ENCODE measurements around the gene KLF16.

The KLF16 gene

DNA sequence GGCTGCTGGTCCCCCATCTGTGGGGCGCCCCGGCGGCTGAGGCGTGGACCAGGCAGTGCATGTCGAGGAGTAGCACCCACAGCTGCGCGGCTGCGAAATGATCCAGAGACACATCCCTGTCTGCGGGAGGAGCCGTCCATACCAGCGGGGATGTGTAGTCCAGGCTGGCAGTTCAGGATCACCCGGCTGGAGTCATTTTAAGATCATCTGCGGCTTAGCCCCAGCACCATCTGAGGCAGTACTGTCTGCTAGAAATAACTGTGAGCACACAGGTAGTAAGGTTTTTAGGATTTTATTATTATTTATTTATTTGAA, 44.9 kb upstream of the KLF16 start:
- no peak overlapping the region for H3K4me3 ChIP-seq (ENCODE audit: low read depth, low read length)
- DNase-seq (ENCODE audit: low read depth) = no peak
- TF ChIP-seq, protein P1, sequence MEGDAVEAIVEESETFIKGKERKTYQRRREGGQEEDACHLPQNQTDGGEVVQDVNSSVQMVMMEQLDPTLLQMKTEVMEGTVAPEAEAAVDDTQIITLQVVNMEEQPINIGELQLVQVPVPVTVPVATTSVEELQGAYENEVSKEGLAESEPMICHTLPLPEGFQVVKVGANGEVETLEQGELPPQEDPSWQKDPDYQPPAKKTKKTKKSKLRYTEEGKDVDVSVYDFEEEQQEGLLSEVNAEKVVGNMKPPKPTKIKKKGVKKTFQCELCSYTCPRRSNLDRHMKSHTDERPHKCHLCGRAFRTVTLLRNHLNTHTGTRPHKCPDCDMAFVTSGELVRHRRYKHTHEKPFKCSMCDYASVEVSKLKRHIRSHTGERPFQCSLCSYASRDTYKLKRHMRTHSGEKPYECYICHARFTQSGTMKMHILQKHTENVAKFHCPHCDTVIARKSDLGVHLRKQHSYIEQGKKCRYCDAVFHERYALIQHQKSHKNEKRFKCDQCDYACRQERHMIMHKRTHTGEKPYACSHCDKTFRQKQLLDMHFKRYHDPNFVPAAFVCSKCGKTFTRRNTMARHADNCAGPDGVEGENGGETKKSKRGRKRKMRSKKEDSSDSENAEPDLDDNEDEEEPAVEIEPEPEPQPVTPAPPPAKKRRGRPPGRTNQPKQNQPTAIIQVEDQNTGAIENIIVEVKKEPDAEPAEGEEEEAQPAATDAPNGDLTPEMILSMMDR (IDR thresholded peaks at IDR 0.05; ENCODE audit: low read depth, low read length, missing control alignments) = no peak
- in situ Hi-C loops (cut with HindIII; ENCODE audit: low sequenced_read_pairs) = no loop called here

DNA sequence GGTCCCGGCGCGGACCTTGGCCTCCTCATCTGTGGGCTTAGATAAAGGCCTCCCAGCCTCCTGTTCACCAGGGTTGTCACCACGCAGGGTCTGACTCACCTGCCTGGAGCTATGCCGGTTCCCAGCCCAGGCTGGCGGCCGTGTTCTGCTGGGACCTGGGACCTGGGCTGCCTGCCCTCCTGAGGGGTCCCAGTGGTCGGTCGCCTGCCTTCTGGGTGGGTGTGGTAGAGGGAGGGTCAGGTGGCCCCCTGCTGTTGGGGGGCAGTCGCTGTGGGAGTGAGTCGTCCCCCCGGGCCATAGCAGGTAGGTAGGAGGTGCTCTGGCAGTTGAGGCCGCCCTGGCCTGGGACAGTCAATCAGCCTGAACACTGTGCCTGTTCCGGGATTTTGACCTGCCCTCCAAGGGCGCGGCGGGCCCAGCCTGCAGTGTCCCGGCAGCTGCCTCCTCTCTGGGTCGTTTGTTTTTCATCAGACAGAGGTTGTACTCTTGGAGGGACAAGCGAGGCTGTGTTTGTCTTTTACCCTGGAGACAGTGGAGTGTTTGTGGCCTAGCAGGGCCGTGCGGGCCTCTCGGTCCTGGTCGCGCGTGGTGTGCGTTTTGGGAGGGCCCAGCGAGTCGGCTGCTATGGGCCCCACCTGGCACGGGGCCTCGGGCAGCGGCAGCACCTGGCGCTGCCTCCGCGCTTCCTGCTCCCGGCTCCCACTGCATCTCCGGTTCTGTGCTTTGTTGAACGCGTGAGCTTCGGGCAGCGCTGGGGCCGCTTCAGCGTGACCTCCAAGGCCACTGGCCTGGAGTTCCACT, 44.4 kb upstream of the KLF16 start:
- H3K4me3 ChIP-seq (ENCODE audit: low read depth, low read length) = no peak overlapping the region
- DNase-seq (ENCODE audit: low read depth) = no peak
- TF ChIP-seq, protein P1 (IDR thresholded peaks at IDR 0.05; ENCODE audit: low read depth, low read length, missing control alignments) = no peak
- in situ Hi-C loops (cut with HindIII; ENCODE audit: low sequenced_read_pairs) = no loop called here

DNA sequence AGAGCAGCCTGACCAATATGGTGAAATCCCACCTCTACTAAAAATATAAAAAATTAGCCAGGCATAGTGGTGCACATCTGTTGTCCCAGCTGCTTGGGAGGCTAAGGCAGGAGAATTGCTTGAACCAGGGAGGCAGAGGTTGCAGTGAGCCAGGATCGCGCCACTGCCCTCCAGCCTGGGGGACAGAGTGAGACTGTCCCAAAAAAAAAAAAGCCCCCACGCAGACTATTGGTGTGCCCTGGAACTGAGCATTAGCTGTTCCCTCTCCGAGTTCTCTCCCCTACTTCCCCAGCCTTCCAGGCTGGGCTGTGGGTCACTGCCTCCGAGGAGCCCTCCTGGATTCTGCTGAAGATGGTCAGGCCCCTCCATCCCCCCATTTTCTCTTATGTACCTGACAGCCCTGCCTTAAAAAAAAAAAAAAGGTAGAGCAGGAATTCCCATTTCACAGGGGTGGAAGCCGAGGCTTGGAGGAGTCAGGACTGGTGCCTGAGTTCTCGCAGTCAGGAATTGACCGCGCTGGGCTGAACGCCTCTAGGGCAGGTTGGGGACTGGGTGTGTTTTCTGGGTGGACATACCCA, 43.7 kb upstream of the KLF16 start:
- in situ Hi-C loops (cut with HindIII; ENCODE audit: low sequenced_read_pairs) = no loop called here
- TF ChIP-seq, protein P1 (IDR thresholded peaks at IDR 0.05; ENCODE audit: low read depth, low read length, missing control alignments) = no peak

DNA sequence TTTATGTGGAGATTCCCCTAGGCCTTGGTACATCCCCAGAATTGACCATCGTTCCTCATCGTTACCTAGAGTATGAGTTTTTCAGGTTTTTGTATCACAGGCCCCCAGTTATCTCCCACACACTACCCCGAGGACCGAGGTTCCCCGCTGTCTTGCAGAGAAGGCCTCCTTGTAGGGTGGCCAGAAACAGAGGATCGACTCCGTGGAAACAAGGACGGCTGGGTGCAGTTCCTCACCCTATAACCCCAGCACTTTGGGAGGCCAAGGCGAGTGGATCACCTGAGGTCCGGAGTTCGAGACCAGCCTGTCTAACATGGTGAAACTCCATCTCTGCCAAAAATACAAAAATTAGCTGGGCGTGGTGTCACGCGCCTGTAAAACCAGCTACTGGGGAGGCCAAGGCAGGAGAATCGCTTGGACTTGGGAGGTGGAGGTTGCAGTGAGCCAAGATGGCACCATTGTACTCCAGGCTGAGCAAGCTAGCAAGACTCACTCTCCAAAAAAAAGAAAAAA, 42.5 kb upstream of the KLF16 start:
- H3K4me3 ChIP-seq (ENCODE audit: low read depth, low read length) = peak overlapping the region; percentile 61
- TF ChIP-seq, protein P1 (IDR thresholded peaks at IDR 0.05; ENCODE audit: low read depth, low read length, missing control alignments) = no peak
- in situ Hi-C loops (cut with HindIII; ENCODE audit: low sequenced_read_pairs) = no loop called here
- DNase-seq (ENCODE audit: low read depth) = no peak

More for the DNA sequence above, 43.7 kb upstream of the KLF16 start:
- no peak overlapping the region for H3K4me3 ChIP-seq (ENCODE audit: low read depth, low read length)
- no peak for DNase-seq (ENCODE audit: low read depth)

DNA sequence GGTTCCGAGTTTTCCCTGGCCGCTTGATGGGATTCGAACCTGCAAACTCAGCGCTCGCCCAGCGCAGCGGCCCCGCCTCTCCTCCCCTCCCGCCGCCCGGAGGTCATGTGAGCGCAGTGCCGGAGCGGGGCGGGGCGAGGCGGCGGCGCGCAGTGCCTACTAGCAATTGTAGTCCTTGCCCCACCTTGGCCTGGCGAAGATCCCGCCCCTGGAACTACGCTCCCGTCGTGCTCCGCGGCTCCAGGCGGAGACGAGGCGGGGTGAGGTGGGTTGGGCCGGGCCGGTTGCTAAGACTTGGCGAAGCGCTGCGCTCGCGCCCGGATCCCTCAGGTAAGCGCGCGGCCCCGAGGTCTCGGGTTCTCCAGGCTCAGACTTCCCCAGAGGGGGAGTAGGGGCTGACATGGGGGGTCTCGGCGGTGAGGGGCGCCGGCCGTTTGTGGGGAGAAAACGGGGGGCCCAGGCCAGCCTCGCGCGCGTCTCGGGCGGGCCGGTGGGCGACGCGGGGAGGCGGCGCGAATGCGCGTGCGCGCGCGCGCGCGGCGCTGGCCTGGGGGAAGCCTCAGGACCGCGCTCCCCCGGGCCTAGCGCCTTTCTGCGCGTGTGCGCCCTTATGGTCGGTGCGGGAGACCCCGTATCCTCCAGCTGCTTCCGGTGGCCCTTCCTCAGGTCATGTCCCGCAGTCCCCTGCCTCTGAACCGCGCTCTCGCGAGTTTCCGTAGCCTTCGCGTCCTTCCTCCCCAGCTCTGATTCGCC, 41.9 kb upstream of the KLF16 start, which contains the start of the genes ADAT3 and SCAMP4:
ADAT3 (plus strand) TSS at position 290 of the 753 bp plus-strand sequence. CDS start 6,649 bp downstream, outside the sequence.
SCAMP4 (plus strand) TSS at position 290 of the 753 bp plus-strand sequence. CDS start 9,621 bp downstream, outside the sequence.
- in situ Hi-C loops (cut with HindIII; ENCODE audit: low sequenced_read_pairs) = no loop called here
- peak; percentile 97 for DNase-seq (ENCODE audit: low read depth)
- H3K4me3 ChIP-seq (ENCODE audit: low read depth, low read length) = peak within 1 kb of the TSS; percentile 61
- TF ChIP-seq, protein P1 (IDR thresholded peaks at IDR 0.05; ENCODE audit: low read depth, low read length, missing control alignments) = no peak

DNA sequence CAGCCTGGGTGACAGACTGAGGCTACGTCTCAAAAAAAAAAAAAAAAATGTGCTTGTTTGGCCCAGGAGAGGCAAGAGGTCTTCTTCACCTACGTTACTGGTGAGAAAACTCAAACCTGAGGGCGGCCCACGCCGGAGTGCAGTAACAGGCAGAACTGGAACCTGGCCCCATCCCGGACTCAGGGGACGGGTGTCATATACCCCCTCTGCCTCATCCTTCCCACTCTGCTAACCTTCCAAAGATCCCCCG, 41.4 kb upstream of the KLF16 start:
- TF ChIP-seq, protein P1 (IDR thresholded peaks at IDR 0.05; ENCODE audit: low read depth, low read length, missing control alignments) = no peak
- peak overlapping the region; percentile 10 for H3K4me3 ChIP-seq (ENCODE audit: low read depth, low read length)
- DNase-seq (ENCODE audit: low read depth) = no peak
- in situ Hi-C loops (cut with HindIII; ENCODE audit: low sequenced_read_pairs) = no loop called here

All from astrocyte of the cerebellum (primary cell).